ENCODE results near the gene SAPCD2. TPM values are rescaled to one million over a fixed set of nuclear protein-coding genes. Genes with fewer than 3 reads are reported as not detected.

SAPCD2 gene
- total RNA-seq, 1 experiment from 2014 or later: 62.9 TPM

DNA sequence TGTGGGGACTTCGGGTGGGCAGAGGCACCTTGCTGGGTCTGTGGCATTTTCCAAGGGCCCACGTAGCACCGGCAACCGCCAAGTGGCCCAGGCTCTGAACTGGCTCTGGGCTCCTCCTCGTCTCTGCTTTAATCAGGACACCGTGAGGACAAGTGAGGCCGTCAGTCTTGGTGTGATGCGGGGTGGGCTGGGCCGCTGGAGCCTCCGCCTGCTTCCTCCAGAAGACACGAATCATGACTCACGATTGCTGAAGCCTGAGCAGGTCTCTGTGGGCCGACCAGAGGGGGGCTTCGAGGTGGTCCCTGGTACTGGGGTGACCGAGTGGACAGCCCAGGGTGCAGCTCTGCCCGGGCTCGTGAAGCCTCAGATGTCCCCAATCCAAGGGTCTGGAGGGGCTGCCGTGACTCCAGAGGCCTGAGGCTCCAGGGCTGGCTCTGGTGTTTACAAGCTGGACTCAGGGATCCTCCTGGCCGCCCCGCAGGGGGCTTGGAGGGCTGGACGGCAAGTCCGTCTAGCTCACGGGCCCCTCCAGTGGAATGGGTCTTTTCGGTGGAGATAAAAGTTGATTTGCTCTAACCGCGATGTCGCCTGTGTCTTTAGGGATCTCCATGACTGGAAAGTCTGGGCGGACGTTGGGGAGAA lies 38.4 kb upstream of the SAPCD2 start:
- no peak for DNase-seq (ENCODE audit: low spot score)
- in situ Hi-C loops (cut with HindIII; ENCODE audit: low sequenced_read_pairs): no loop called here

DNA sequence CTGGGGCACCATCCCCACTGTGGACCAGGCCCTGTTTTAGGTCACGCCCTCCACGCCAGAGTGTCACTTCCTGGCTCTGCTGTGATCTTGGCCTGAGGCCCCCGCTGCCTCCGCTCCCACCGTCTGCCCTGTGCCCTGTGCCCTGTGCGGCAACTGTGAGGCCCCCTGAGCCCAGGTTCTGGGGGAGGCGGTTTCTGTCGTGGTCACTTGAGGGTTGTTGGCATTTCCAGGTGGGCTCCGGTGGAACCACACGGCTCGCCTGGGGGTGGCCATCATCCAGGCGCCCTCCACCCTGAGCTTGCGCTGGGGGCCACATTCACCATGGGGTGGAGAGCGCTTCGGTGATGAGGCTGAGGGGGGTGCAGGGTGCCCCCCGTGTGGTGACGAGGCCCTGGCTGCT lies 37.6 kb upstream of the SAPCD2 start:
- in situ Hi-C loops (cut with HindIII; ENCODE audit: low sequenced_read_pairs): no loop called here
- DNase-seq (ENCODE audit: low spot score): no peak

DNA sequence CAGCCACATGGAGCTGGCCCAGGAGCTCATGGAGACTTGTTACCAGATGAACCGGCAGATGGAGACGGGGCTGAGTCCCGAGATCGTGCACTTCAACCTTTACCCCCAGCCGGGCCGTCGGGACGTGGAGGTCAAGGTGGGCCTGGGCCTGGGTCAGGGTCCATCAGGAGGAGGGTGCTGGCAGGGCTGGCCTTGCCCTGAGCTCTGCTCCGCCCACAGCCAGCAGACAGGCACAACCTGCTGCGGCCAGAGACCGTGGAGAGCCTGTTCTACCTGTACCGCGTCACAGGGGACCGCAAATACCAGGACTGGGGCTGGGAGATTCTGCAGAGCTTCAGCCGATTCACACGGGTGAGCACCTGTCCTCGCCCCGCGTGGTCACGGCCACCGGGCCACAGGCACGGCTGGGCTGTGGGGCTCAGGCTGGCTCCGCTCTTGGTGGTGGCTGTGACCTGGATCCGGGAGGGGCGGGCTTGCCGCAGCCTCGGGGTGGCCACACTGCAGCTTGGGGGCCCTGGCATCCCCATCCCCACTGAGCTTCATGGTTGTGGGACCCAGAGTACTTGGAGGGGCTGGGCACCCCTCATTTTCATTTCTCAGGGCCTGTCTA lies 37.1 kb upstream of the SAPCD2 start:
- in situ Hi-C loops (cut with HindIII; ENCODE audit: low sequenced_read_pairs): no loop called here
- no peak for DNase-seq (ENCODE audit: low spot score)

- in situ Hi-C loops (cut with HindIII; ENCODE audit: low sequenced_read_pairs): no loop called here
- DNase-seq (ENCODE audit: low spot score): no peak
These were observed 36.4 kb upstream of the SAPCD2 start for GRCh38 chr9:137106662-137107250.

DNA sequence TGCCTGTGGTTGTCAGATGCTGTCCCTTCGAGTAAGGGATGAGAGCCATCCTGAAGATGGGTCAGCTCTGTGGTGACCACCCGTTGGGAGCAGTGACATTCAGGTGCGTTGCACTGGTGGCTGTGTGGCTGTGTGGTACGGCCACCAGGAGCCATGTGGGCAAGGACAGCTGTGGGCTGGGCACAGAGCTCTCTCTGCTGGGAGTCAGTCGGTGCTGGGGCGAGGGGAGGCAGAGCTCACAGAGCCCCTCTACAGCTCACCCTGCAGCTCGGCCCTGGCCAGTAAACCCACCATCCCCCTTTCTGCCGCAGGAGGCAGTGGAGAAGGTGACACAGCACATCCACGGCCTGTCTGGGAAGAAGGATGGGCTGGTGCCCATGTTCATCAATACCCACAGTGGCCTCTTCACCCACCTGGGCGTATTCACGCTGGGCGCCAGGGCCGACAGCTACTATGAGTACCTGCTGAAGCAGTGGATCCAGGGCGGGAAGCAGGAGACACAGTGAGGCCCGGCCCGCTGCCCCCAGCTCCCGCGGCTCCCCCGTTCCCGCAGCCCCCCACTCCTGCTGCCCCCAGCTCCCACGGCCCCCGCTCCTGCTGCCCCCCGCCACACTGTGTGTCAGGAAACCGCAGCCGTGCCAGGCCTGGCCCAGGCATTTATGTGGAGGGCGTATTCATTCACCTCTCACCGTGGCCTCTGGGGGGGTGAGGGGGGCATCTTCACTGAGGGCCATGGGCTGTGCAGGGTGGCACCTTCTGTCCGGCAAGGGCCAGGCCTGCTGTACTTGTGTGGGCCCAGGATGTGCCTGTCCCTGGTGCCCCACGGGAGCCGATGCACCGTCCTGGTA lies 35.7 kb upstream of the SAPCD2 start:
- in situ Hi-C loops (cut with HindIII; ENCODE audit: low sequenced_read_pairs): no loop called here
- DNase-seq (ENCODE audit: low spot score): no peak

DNA sequence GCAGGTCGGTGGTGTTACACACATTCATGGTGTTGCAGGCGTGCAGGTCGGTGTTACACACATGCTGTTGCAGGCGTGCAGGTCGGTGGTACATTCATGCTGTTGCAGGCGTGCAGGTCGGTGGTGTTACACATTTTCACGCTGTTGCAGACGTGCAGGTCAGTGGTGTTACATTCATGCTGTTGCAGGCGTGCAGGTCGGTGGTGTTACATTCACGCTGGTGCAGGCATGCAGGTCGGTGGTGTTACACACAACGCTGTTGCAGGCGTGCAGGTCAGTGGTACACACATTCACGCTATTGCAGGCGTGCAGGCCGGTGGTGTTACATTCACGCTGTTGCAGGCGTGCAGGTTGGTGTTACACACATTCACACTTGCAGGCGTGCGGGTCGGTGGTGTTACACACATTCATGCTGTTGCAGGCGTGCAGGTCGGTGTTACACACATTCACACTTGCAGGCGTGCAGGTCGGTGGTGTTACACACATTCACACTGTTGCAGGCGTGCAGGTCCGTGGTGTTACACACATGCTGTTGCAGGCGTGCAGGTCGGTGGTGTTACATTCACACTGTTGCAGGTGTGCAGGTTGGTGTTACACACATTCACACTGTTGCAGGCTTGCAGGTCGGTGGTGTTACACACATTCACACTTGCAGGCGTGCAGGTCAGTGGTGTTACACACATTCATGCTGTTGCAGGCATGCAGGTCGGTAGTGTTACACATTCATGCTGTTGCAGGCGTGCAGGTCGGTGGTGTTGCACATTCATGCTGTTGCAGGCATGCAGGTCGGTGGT lies 33.0 kb upstream of the SAPCD2 start:
- in situ Hi-C loops (cut with HindIII; ENCODE audit: low sequenced_read_pairs): no loop called here

GRCh38 chr9:137099231-137099630 lies 28.9 kb upstream of the SAPCD2 start:
- in situ Hi-C loops (cut with HindIII; ENCODE audit: low sequenced_read_pairs): no loop called here
- DNase-seq (ENCODE audit: low spot score): no peak

More for the DNA sequence above, 33.0 kb upstream of the SAPCD2 start:
- DNase-seq (ENCODE audit: low spot score): no peak

DNA sequence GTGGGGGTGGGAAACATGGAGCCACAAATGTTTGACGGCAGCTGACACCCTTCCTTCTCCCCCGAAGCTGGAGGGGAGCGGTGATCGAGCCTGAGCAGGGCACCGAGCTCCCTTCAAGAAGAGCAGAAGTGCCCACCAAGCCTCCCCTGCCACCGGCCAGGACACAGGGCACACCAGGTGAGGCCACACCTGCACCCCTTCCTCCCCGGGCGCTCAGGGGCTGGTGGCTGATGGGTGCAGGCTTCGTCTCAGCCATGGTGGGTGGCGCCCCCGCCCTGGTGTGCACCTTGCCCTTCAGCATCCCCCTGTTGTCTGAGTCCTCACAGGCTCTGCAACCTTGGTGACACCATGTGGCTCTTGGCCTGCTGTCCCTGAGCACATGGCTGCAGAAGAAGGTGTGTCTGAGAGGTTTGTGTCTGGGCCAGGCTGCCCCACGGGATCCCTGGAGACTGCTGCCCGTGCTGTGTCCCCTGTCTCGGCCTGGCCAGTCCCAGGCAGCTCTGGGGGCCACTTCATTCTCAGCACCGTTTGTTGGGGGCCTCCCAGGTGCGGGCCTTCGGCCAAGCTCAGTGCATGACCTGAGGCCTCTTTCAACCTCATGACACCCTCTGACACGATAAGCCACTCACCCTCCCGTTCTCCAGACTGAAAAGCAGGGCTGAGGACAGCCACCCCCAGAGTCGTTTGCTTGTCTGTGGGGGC lies 27.6 kb upstream of the SAPCD2 start:
- in situ Hi-C loops (cut with HindIII; ENCODE audit: low sequenced_read_pairs): no loop called here
- no peak for DNase-seq (ENCODE audit: low spot score)

DNA sequence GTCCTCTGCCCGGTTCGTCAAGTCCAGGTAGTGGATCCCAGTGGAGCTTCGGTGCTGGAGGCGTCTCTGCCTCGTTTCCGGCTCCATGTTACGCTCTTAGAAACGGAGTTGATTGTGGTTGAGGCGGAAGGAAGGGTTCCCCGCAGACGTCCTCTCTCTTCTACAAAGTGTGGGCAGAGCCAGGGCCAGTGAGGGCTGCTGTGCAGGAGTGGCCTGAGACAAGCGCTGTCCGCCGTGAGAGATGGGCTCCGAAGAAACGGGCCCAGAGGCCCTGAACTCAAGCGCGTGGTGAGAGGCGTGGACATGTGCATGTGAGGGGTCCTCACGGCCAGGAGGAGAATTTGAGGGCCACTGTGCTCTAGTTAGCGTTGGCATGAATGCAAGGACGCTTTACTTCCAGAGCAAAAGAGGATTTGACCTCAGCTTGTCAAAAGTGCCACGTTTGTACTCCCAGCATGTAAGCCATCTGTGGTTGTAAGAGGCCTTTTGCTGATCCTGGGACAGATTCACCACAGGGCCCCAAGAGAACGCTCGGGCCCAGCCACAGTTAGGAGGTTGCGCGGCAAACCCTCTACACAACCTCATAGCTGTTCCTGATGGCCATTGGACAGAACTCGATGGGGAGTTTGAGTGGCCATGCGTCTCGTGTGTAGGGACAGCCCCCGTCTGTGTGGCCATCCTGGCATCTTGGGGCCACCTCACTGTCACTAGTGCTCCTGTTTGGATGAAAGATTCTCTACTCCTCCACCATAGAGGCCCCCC lies 26.6 kb upstream of the SAPCD2 start:
- DNase-seq (ENCODE audit: low spot score): no peak
- in situ Hi-C loops (cut with HindIII; ENCODE audit: low sequenced_read_pairs): no loop called here

- in situ Hi-C loops (cut with HindIII; ENCODE audit: low sequenced_read_pairs): no loop called here
These were observed 25.5 kb upstream of the SAPCD2 start for GRCh38 chr9:137095664-137096517.

DNA sequence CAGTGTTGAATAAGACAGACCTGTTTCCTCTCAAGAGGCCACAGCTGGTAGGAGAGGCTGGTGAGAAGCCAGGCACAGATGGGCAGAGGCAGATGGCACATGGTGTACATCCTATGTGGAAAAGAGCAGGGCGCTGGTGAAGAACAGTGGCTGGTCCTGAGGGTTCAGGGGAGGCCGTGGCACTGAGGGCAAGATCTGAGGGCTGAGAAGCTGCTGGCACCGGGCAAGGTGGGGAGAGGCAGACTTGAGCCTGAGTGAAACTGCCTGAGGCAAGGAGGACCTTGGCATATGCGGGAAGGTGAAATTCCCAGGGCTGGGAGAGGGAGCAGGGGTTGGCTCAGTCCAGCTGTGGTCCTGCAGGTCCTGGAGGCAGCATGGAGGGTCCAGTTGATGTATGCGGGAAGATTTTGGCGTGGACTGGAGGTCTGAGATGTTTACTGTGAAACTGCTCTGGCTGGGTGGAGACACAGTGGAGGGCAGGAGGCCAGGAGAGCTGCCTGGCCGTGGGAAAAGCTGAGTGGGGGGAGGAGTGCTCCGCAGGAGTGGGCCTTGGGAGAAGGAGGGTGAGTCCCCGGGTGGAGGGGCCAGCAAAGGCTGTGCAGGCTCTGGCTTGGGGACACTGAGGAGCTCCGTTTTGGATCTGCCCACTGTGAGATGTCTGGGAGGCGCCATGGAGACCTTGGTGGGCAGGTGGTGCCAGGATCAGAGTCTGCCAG lies 19.0 kb upstream of the SAPCD2 start:
- no peak for DNase-seq (ENCODE audit: low spot score)
- in situ Hi-C loops (cut with HindIII; ENCODE audit: low sequenced_read_pairs): no loop called here

More at GRCh38 chr9:137095664-137096517, 25.5 kb upstream of the SAPCD2 start:
- DNase-seq (ENCODE audit: low spot score): no peak

DNA sequence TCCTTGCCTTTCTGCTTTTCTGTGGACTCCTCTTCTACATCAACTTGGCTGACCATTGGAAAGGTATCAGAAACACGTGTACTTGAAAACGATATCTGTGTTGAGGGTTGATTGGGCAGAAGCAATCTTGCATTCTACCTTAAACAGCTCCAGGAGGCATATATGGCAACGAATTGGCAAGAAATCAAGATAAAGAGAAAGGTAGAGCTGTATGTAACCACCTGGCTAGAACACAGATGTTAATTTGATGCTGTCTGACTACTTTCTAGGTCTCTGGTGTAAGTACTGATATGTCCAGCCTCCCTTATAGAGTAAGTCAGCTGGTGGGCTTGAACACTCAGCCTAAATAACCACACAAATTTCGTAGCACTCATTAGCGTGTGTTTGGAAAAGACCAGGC lies 17.8 kb upstream of the SAPCD2 start:
- in situ Hi-C loops (cut with HindIII; ENCODE audit: low sequenced_read_pairs): no loop called here

DNA sequence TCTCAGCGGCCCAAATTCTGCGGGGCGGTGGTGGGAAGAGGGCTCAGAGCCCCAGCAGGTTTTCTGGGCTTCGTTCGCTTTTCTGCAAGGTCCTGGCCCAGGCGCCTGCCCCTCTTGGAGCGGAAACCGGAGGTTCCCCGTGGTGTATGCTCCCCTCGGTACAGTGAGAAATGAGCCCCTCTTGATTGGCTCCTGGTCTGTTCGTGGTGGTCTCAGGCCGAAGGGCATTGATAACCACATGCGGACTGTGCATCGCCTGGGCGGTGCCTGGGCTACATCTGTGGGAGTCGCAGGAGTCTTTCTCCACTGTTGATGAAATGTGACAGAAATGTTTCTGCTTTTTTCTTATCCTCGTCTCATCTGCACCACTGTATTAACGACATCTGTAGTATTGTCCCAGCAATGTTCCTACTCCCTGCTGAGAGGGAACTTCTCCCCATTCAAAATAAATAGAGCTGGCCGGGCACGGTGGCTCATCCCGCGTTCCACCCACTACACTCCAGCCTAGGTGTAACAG lies 17.1 kb upstream of the SAPCD2 start:
- DNase-seq (ENCODE audit: low spot score): no peak
- in situ Hi-C loops (cut with HindIII; ENCODE audit: low sequenced_read_pairs): no loop called here

More for the DNA sequence above, 17.8 kb upstream of the SAPCD2 start:
- no peak for DNase-seq (ENCODE audit: low spot score)

DNA sequence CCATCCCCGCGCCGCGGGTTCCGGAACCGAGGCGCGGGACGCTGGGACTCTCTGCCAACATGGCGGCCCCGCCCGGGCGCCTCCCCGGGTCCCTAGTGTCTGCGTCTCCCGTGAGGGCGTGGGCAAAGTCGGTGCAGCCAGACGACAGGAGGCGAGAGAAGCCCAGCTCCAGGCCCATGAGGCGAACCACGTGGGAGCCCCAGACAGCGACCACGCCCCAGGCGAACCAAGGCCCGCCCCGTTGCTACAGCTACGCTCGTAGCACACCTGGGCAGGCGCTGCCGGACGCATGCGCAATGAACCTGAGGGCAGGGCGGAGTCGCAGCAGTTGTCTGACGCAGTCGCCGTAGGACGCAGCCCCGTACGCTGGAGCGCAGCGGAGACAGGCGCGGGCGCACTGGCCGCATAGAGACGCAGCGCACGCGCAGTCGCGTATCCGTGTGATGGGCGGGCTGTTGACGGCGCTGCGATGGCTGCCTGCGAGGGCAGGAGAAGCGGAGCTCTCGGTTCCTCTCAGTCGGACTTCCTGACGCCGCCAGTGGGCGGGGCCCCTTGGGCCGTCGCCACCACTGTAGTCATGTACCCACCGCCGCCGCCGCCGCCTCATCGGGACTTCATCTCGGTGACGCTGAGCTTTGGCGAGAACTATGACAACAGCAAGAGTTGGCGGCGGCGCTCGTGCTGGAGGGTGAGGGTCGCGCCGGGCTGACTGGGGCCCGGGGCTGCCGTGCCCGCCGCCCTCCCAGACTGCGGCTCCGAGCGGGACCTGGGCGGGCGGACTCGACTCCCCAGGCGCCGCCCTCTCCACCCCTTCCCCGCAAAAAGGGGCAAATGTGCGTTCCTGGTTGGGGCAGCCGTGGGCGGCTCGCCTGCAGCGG lies 16.4 kb upstream of the SAPCD2 start, which contains the start of gene MAN1B1:
TSS of gene MAN1B1 (plus strand) at position 455 of the 878 bp plus-strand sequence. CDS start at position 470, 15 bp downstream.
- DNase-seq (ENCODE audit: low spot score): peak; percentile 97
- in situ Hi-C loops (cut with HindIII; ENCODE audit: low sequenced_read_pairs): no loop called here

- DNase-seq (ENCODE audit: low spot score): peak; percentile 32
- in situ Hi-C loops (cut with HindIII; ENCODE audit: low sequenced_read_pairs): no loop called here
These were observed 15.7 kb upstream of the SAPCD2 start for GRCh38 chr9:137085920-137086530.

Measured in G401 (cell line).